NT2/D1 (cell line): Measurements from ENCODE around the gene GMDS.

Experiments used
- YY1 ChIP-seq: IDR thresholded peaks from 2 replicates; pipeline ENCODE4 v1.6.1; 2011; ENCODE audit not compliant: insufficient read length, insufficient read depth
- ZNF274 ChIP-seq: IDR thresholded peaks from 2 replicates; pipeline ENCODE4 v1.6.1; 2011; ENCODE audit warnings: mild to moderate bottlenecking, low read depth, low read length

DNA sequence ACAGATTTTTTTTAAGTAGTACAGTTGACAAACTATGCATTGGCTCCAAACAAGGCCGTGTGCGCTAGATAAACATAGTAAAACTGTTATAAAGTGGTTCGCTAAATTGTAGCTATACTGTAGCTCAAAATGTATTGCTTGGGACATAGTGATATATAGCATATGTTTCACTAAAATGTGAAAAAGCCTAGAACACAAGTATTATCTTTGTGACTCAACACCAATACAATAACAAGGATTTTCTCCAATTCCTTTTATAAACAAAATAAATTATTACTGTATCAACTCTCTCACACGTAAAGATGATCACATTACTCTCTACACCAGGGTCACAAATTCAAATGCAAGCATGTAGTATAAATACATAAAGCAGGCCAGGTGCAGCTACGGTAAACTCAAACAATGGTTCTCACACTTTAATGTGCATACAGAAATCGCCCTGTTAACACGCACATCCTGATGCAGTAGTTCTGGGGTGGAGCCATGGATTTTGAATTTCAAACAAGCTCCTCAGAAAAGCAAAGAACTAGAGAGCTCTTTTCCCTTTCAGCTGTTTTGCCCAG is 214.6 kb downstream of the GMDS start:
- TF ChIP-seq ZNF274 (no peak), YY1 (no peak)
